Measurements from ENCODE around the gene PDZD7.

PDZD7 gene

GRCh38 chr10:101014966-101015581 is 15.9 kb downstream of the PDZD7 start:
- Histone ChIP-seq H3K18ac (ENCODE audit: low read depth in 1 of 2, low read length in 2 of 2) (peak overlapping the region in 1 of 2 experiments; percentile 25), H3K14ac (ENCODE audit: low read length in 2 of 2) (no peak overlapping the region), H3K4me2 (ENCODE audit: low read length, poor library complexity, severe bottlenecking) (no peak overlapping the region), H3K36me3 (ENCODE audit: control insufficient read depth in 1 of 2, insufficient read depth in 2 of 2, low read depth in 1 of 2, low read length in 2 of 2) (no peaks in the 10 kb centered on the region), H2AFZ (ENCODE audit: low read depth, low read length) (no peak overlapping the region), H4K8ac (ENCODE audit: low read length) (no peak overlapping the region), H2BK5ac (ENCODE audit: low read depth, low read length, poor library complexity, severe bottlenecking) (no peak overlapping the region), H3K23ac (ENCODE audit: low read length in 2 of 2) (no peak overlapping the region), H2BK15ac (ENCODE audit: low read depth, poor library complexity, severe bottlenecking) (no peak overlapping the region), H2AK5ac (ENCODE audit: low read length, severe bottlenecking) (no peak overlapping the region), H3K27ac (ENCODE audit: low read length, poor library complexity, severe bottlenecking) (no peak overlapping the region), H3K9ac (ENCODE audit: low read length) (peak overlapping the region; percentile 65), H3K4me1 (ENCODE audit: control insufficient read depth, insufficient read depth, low read depth, low read length) (peaks cover 33% of the 10 kb centered on the region), H2BK120ac (ENCODE audit: low read depth, low read length) (no peak overlapping the region), H3K27me3 (ENCODE audit: control insufficient read depth in 1 of 2, insufficient read depth in 1 of 2, low read length in 2 of 2) (no peaks in the 10 kb centered on the region), H4K91ac (ENCODE audit: low read length) (no peak overlapping the region), H2BK12ac (ENCODE audit: low read length in 2 of 2) (peak overlapping the region in 1 of 2 experiments; percentile 65), H3K4ac (ENCODE audit: low read depth in 1 of 2, low read length in 2 of 2) (peak overlapping the region in 1 of 2 experiments; percentile 9), H3K4me3 (ENCODE audit: insufficient read depth in 1 of 2, low read depth in 1 of 2, low read length in 2 of 2) (no peak overlapping the region), H3K9me3 (ENCODE audit: control insufficient read depth, low read length) (no peaks in the 10 kb centered on the region), H3K79me1 (replicated peaks; ENCODE audit: low read length, poor library complexity, severe bottlenecking) (no peaks in the 10 kb centered on the region)
- peak; percentile 96 for DNase-seq
- WGBS: 25% methylated on average over 3 of the region's 7 CpGs

GRCh38 chr10:101014230-101014884 is 16.6 kb downstream of the PDZD7 start:
- H3K9me3 ChIP-seq (ENCODE audit: control insufficient read depth, low read length): no peaks in the 10 kb centered on the region
- peak overlapping the region in 1 of 2 experiments; percentile 24 for H2BK12ac ChIP-seq (ENCODE audit: low read length in 2 of 2)
- H3K27me3 ChIP-seq (ENCODE audit: control insufficient read depth in 1 of 2, insufficient read depth in 1 of 2, low read length in 2 of 2): no peaks in the 10 kb centered on the region
- H2BK5ac ChIP-seq (ENCODE audit: low read depth, low read length, poor library complexity, severe bottlenecking): no peak overlapping the region
- H2AK5ac ChIP-seq (ENCODE audit: low read length, severe bottlenecking): no peak overlapping the region
- peak overlapping the region; percentile 54 for H2BK15ac ChIP-seq (ENCODE audit: low read depth, poor library complexity, severe bottlenecking)
- no peak overlapping the region for H4K91ac ChIP-seq (ENCODE audit: low read length)
- H2BK120ac ChIP-seq (ENCODE audit: low read depth, low read length): no peak overlapping the region
- H4K8ac ChIP-seq (ENCODE audit: low read length): peak overlapping the region; percentile 57
- H3K4me3 ChIP-seq (ENCODE audit: insufficient read depth in 1 of 2, low read depth in 1 of 2, low read length in 2 of 2): no peak overlapping the region
- peak overlapping the region in 1 of 2 experiments; percentile 32 for H3K18ac ChIP-seq (ENCODE audit: low read depth in 1 of 2, low read length in 2 of 2)
- H3K4me1 ChIP-seq (ENCODE audit: control insufficient read depth, insufficient read depth, low read depth, low read length): peaks cover 33% of the 10 kb centered on the region
- H3K9ac ChIP-seq (ENCODE audit: low read length): peak overlapping the region; percentile 65
- H3K27ac ChIP-seq (ENCODE audit: low read length, poor library complexity, severe bottlenecking): no peak overlapping the region
- H2AFZ ChIP-seq (ENCODE audit: low read depth, low read length): no peak overlapping the region
- H3K23ac ChIP-seq (ENCODE audit: low read length in 2 of 2): no peak overlapping the region
- DNase-seq: peak; percentile 76
- WGBS: 26% methylated on average over 11 of the region's 11 CpGs
- H3K4me2 ChIP-seq (ENCODE audit: low read length, poor library complexity, severe bottlenecking): no peak overlapping the region
- no peak overlapping the region for H3K14ac ChIP-seq (ENCODE audit: low read length in 2 of 2)
- no peaks in the 10 kb centered on the region for H3K36me3 ChIP-seq (ENCODE audit: control insufficient read depth in 1 of 2, insufficient read depth in 2 of 2, low read depth in 1 of 2, low read length in 2 of 2)
- no peaks in the 10 kb centered on the region for H3K79me1 ChIP-seq (replicated peaks; ENCODE audit: low read length, poor library complexity, severe bottlenecking)
- peak overlapping the region in 1 of 2 experiments; percentile 10 for H3K4ac ChIP-seq (ENCODE audit: low read depth in 1 of 2, low read length in 2 of 2)

- Histone ChIP-seq H4K8ac (ENCODE audit: low read length) (no peak overlapping the region), H3K23ac (ENCODE audit: low read length in 2 of 2) (no peak overlapping the region), H3K27ac (ENCODE audit: low read length, poor library complexity, severe bottlenecking) (no peak overlapping the region), H3K4me3 (ENCODE audit: insufficient read depth in 1 of 2, low read depth in 1 of 2, low read length in 2 of 2) (no peak overlapping the region), H2BK15ac (ENCODE audit: low read depth, poor library complexity, severe bottlenecking) (no peak overlapping the region), H3K4me2 (ENCODE audit: low read length, poor library complexity, severe bottlenecking) (no peak overlapping the region), H2BK5ac (ENCODE audit: low read depth, low read length, poor library complexity, severe bottlenecking) (no peak overlapping the region), H3K4ac (ENCODE audit: low read depth in 1 of 2, low read length in 2 of 2) (peak overlapping the region in 1 of 2 experiments; percentile 6), H3K79me1 (replicated peaks; ENCODE audit: low read length, poor library complexity, severe bottlenecking) (peaks cover 1% of the 10 kb centered on the region), H3K9me3 (ENCODE audit: control insufficient read depth, low read length) (no peaks in the 10 kb centered on the region), H2AK5ac (ENCODE audit: low read length, severe bottlenecking) (peak overlapping the region; percentile 21), H2AFZ (ENCODE audit: low read depth, low read length) (no peak overlapping the region), H3K36me3 (ENCODE audit: control insufficient read depth in 1 of 2, insufficient read depth in 2 of 2, low read depth in 1 of 2, low read length in 2 of 2) (no peaks in the 10 kb centered on the region), H3K18ac (ENCODE audit: low read depth in 1 of 2, low read length in 2 of 2) (peak overlapping the region; percentile 11 to 38), H3K14ac (ENCODE audit: low read length in 2 of 2) (no peak overlapping the region), H2BK12ac (ENCODE audit: low read length in 2 of 2) (peak overlapping the region in 1 of 2 experiments; percentile 2), H3K27me3 (ENCODE audit: control insufficient read depth in 1 of 2, insufficient read depth in 1 of 2, low read length in 2 of 2) (no peaks in the 10 kb centered on the region), H3K9ac (ENCODE audit: low read length) (peak overlapping the region; percentile 1), H4K91ac (ENCODE audit: low read length) (no peak overlapping the region), H2BK120ac (ENCODE audit: low read depth, low read length) (no peak overlapping the region), H3K4me1 (ENCODE audit: control insufficient read depth, insufficient read depth, low read depth, low read length) (peaks cover 30% of the 10 kb centered on the region)
- 68% methylated on average over 9 of the region's 9 CpGs for WGBS
- DNase-seq: no peak
Observed at GRCh38 chr10:101013365-101013825, 17.5 kb downstream of the PDZD7 start.

- 34% methylated on average over 11 of the region's 14 CpGs for WGBS
- H2BK5ac ChIP-seq (ENCODE audit: low read depth, low read length, poor library complexity, severe bottlenecking): no peak overlapping the region
- H3K36me3 ChIP-seq (ENCODE audit: control insufficient read depth in 1 of 2, insufficient read depth in 2 of 2, low read depth in 1 of 2, low read length in 2 of 2): peaks cover 3 to 6% of the 10 kb centered on the region in 2 experiments
- H3K4me3 ChIP-seq (ENCODE audit: insufficient read depth in 1 of 2, low read depth in 1 of 2, low read length in 2 of 2): no peak overlapping the region
- H2AK5ac ChIP-seq (ENCODE audit: low read length, severe bottlenecking): no peak overlapping the region
- no peak overlapping the region for H2BK120ac ChIP-seq (ENCODE audit: low read depth, low read length)
- H2BK15ac ChIP-seq (ENCODE audit: low read depth, poor library complexity, severe bottlenecking): no peak overlapping the region
- H3K9ac ChIP-seq (ENCODE audit: low read length): peak overlapping the region; percentile 28
- peak overlapping the region; percentile 20 to 40 for H2BK12ac ChIP-seq (ENCODE audit: low read length in 2 of 2)
- peak overlapping the region in 1 of 2 experiments; percentile 38 for H3K18ac ChIP-seq (ENCODE audit: low read depth in 1 of 2, low read length in 2 of 2)
- peak; percentile 96 for DNase-seq
- no peak overlapping the region for H4K91ac ChIP-seq (ENCODE audit: low read length)
- peaks cover 6% of the 10 kb centered on the region for H3K79me1 ChIP-seq (replicated peaks; ENCODE audit: low read length, poor library complexity, severe bottlenecking)
- peaks cover 27% of the 10 kb centered on the region for H3K4me1 ChIP-seq (ENCODE audit: control insufficient read depth, insufficient read depth, low read depth, low read length)
- H4K8ac ChIP-seq (ENCODE audit: low read length): no peak overlapping the region
- no peak overlapping the region for H3K23ac ChIP-seq (ENCODE audit: low read length in 2 of 2)
- no peak overlapping the region for H3K4ac ChIP-seq (ENCODE audit: low read depth in 1 of 2, low read length in 2 of 2)
- no peaks in the 10 kb centered on the region for H3K27me3 ChIP-seq (ENCODE audit: control insufficient read depth in 1 of 2, insufficient read depth in 1 of 2, low read length in 2 of 2)
- H3K4me2 ChIP-seq (ENCODE audit: low read length, poor library complexity, severe bottlenecking): no peak overlapping the region
- no peak overlapping the region for H2AFZ ChIP-seq (ENCODE audit: low read depth, low read length)
- H3K27ac ChIP-seq (ENCODE audit: low read length, poor library complexity, severe bottlenecking): no peak overlapping the region
- H3K14ac ChIP-seq (ENCODE audit: low read length in 2 of 2): no peak overlapping the region
- no peaks in the 10 kb centered on the region for H3K9me3 ChIP-seq (ENCODE audit: control insufficient read depth, low read length)
Observed at GRCh38 chr10:101012525-101013364, 18.2 kb downstream of the PDZD7 start.

Measured in mesenchymal stem cell (in vitro differentiated cells and primary cell).